H1 (cell line): ENCODE data around the gene KCTD16. TPM values are rescaled to one million over a fixed set of nuclear protein-coding genes. Genes with fewer than 3 reads are reported as not detected.

Experiments used
- CHD1 ChIP-seq: IDR thresholded peaks from 2 replicates; pipeline ENCODE4 v1.6.1; 2012; ENCODE audit warnings: low read depth, low read length, improper control_type of control experiment
- EP300 ChIP-seq, 2 experiments: IDR thresholded peaks; 1 replicate in 1 of 2; 2 replicates in 1 of 2; pipeline ENCODE4 v1.6.1; 2011 to 2012; ENCODE audit warnings: low read depth in 2 of 2, low read length in 2 of 2, mild to moderate bottlenecking in 2 of 2, borderline replicate concordance in 1 of 2, inconsistent platforms in 1 of 2, moderate library complexity in 1 of 2
- PHF8 ChIP-seq: fragments of 200-600 bp; sonication (generic); conservative IDR thresholded peaks from 2 replicates; pipeline ENCODE4 v1.7.1; 2012; ENCODE audit warnings: low read depth, mild to moderate bottlenecking, inconsistent platforms, low read length, moderate library complexity
- polyA plus RNA-seq, 7 experiments: library from polyadenylated mRNA; depleted of rRNA in 3 of 7; stranded (reverse) in 5 of 7; unstranded in 2 of 7; fragments of >200 nt in 5 of 7; fragments of 200-250 nt in 2 of 7; gene quantifications; 1 replicate in 5 of 7; 2 replicates in 1 of 7; 4 replicates in 1 of 7; pipeline versions ENCODE4 v1.2.1 to v1.2.3, GENCODE V29; 2011 to 2013; ENCODE audit warnings: missing spikeins in 2 of 7, mixed read lengths in 2 of 7
- total RNA-seq: library from RNA; stranded (reverse); fragmentation: NEBNext Ultra II Directional; extraction: Animal tissue kit (Norgen Biotek cat#: 25700); gene quantifications from 2 replicates; pipeline ENCODE4 v1.2.1, GENCODE V29; 2021

The KCTD16 gene
- total and polyA plus RNA-seq, 2 of the 8 experiments (the other 6 are each of a cell fraction or from before 2014, with no cell fraction given): 0.03 to 0.24 TPM

DNA sequence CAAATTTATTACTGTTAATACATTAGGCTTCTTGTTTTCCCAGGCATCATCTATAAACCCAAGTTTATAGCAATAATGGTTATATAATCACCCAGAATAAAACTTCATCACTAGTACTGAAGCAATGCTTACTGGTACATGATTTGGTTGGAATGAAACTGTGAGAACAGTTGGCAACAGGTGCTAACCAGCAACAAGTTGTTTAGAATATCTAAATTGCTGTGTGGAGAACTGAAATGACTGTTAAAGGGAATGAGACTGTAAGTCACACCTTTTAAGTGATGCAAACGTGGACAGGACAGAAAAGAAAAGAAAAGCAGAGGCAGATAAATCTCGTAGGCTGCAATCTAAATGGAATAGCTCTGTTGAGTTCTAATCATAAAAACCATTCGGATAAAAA, 2.7 kb upstream of the KCTD16 start (continued):
- TF ChIP-seq PHF8 (no peak), CHD1 (no peak), EP300 (IDR thresholded peaks at IDR 0.05; ENCODE audit: borderline replicate concordance in 1 of 2, low read depth in 2 of 2, low read length in 2 of 2) (no peak)
